HG03025 (cell line): ENCODE results near the gene EGF.
"Not testable (repeated sequence)": the region's sequence is repeated elsewhere in the genome, so short reads cannot be mapped to it uniquely, and the experiment has no call there.

Experiments
- ATAC-seq: cut with Tn5 transposase; IDR thresholded peaks from one replicate; pipeline ENCODE4 v1.9.1; 2021; ENCODE audit warnings: mild to moderate bottlenecking, moderate library complexity; ENCODE audit not compliant: unreplicated experiment, low FRiP score

The EGF gene

GRCh38 chr4:110022457-110022856, 109.8 kb downstream of the EGF start:
- ATAC-seq: no peak

DNA sequence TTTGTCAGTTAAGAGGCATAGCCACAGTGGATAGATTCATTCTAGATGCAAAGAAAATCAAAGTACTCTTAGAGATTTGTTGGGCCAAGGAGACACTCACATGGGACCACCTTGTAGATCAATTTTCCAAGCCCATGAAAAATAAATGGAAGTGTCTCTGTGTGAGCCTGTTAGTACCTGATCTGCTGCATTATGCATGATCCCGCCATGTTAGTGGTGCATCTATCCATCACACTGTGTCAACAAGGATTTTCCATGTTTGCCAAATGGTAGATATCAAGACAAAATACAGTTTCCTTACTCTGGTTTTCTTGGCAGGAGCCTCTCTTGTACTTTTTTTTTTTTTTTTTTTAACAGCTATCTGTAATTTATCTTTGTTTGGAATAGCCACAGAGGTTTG, 112.4 kb downstream of the EGF start:
- ATAC-seq: no peak

- ATAC-seq: no peak
Observed at GRCh38 chr4:110025718-110026117, 113.0 kb downstream of the EGF start.

DNA sequence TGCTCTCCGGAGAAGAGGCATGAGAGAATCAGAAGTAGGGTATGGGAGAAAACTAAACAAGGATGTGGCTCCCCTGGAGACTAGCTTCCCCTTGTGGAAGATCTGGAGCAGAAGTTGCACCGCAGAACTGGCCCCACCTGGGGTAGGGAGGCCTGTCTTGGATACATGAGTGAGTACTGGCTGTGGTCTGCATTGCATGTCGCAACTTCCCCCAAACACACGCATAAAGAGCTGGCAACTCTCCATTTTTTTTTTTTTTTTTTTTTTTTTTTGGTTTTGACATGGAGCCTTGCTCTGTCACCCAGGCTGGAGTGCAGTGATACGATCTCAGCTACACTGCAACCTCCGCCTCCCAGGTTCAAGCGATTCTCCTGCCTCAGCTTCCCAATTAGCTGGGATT, 119.9 kb downstream of the EGF start:
- no peak for ATAC-seq

GRCh38 chr4:110033355-110034025, 120.8 kb downstream of the EGF start:
- no peak for ATAC-seq

GRCh38 chr4:110034026-110034393, 121.3 kb downstream of the EGF start:
- peak; percentile 91 for ATAC-seq

GRCh38 chr4:110039164-110039563, 126.5 kb downstream of the EGF start:
- ATAC-seq: not testable (repeated sequence)

DNA sequence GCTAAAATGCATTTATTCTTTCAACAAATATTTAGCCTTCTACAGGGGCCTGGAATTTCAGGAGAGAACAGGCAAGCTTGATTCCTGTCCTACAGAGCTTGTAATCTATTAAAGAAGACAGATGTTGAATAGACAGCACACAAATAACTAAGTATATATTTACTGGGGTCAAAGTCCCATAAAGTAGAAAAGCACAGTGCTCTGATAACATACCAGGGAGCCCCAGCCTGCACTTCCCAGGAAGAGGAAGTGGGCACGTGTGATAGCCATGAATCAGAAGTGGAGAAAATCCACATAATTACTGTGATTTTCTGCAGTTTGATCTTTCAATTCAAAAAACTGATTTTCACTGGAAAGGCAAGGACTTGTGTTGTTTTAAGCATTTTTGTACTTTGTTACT, 129.1 kb downstream of the EGF start:
- no peak for ATAC-seq

GRCh38 chr4:110042545-110043517, 130.1 kb downstream of the EGF start:
- ATAC-seq: no peak

GRCh38 chr4:110046588-110047049, 133.9 kb downstream of the EGF start:
- no peak for ATAC-seq

- ATAC-seq: peak; percentile 45
Observed at GRCh38 chr4:110049951-110050925, 137.6 kb downstream of the EGF start.

- peak; percentile 46 for ATAC-seq
Observed at GRCh38 chr4:110055158-110055768, 142.6 kb downstream of the EGF start.

DNA sequence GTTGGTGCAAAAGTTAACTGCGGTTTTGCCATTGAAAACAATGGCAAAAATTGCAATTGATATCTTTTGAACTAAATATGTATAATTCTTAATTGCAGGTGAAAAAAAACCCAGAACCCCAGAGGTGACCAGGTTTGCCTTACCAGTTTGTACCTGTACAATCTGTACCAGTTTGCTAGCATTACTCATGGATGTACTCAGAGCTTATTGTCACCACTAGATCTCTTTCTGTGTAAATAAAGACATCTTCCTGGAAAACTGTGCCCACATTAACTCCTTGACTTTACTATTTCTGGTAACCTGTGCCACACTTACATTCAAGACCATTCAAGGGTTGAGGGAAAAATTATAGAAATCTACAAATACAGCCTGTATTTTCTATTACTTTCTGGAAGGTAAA, 146.0 kb downstream of the EGF start:
- ATAC-seq: no peak

GRCh38 chr4:110059556-110060191, 147.0 kb downstream of the EGF start:
- peak; percentile 83 for ATAC-seq

- no peak for ATAC-seq
Observed at GRCh38 chr4:110061076-110061475, 148.4 kb downstream of the EGF start.
